ENCODE measurements around the gene TDRD1. TPM values are rescaled to one million over a fixed set of nuclear protein-coding genes. Genes with fewer than 3 reads are reported as not detected.
A peak's percentile ranks its signal among the peaks of the same experiment; 100 is the strongest.
"Not testable (repeated sequence)": the region's sequence is repeated elsewhere in the genome, so short reads cannot be mapped to it uniquely, and the experiment has no call there.

TDRD1 gene
- total and polyA plus RNA-seq, 8 donors, result 0.08 to 1.8 (median 0.65) TPM

GRCh38 chr10:114140036-114140435, 39.1 kb upstream of the TDRD1 start:
- Histone ChIP-seq H3K4me3 (no peak overlapping the region), H3K27me3 (no peaks in the 10 kb centered on the region), H3K27ac (no peak overlapping the region), H3K36me3 (peaks cover 0 to 36% (median under 1%) of the 10 kb centered on the region in 3 donors), H3K4me1 (no peaks in the 10 kb centered on the region), H3K9me3 (no peaks in the 10 kb centered on the region)
- intact Hi-C loops (cut with DNase I), result no loop called here
- DNase-seq, result no peak
- 83 to 86% methylated on average over 1 of the region's 1 CpG for WGBS, 2 donors
- no peak for TF ChIP-seq CTCF (IDR thresholded peaks at IDR 0.05)
- no peak for ATAC-seq
- FAIRE-seq, result no peak

- intact Hi-C loops (cut with DNase I); H3K27ac ChIP-seq; ATAC-seq; H3K4me1 ChIP-seq; FAIRE-seq; H3K4me3 ChIP-seq; H3K9me3 ChIP-seq; H3K27me3 ChIP-seq; DNase-seq: not testable (repeated sequence)
- peaks cover 0 to 35% (median 0%) of the 10 kb centered on the region in 3 donors for H3K36me3 ChIP-seq
- WGBS, 2 donors, result 94 to 98% methylated on average over 2 of the region's 2 CpGs
Measured at GRCh38 chr10:114140827-114141226, 38.3 kb upstream of the TDRD1 start.

DNA sequence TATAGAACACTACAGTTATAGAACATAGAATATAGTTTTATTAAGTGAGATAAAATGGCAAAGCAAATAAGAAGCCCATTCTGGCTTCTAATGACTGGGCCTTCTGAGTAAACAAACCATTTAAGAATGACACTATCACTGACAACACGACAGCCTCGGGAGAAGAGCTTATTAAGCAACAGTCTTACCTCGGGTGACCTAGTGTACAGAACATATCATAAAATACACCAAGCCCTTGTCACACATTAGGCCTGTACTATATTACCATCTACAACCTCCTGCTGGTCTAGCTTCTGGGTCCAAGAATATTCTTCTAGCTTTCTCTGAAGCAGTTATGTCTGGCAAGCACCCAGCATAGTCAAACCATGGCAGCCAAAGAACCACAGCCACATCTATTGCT, 37.1 kb upstream of the TDRD1 start:
- Histone ChIP-seq H3K27ac (no peak overlapping the region), H3K27me3 (no peaks in the 10 kb centered on the region), H3K4me1 (no peaks in the 10 kb centered on the region), H3K9me3 (no peaks in the 10 kb centered on the region), H3K4me3 (no peak overlapping the region), H3K36me3 (peaks cover 0 to 23% (median 0%) of the 10 kb centered on the region in 3 donors)
- WGBS, 2 donors, result 57 to 61% methylated on average over 3 of the region's 3 CpGs
- intact Hi-C loops (cut with DNase I), result no loop called here
- no peak for DNase-seq
- FAIRE-seq, result no peak
- ATAC-seq, result peak in 1 of 4 donors; percentile 39
- no peak for TF ChIP-seq CTCF (IDR thresholded peaks at IDR 0.05)

- intact Hi-C loops (cut with DNase I), result no loop called here
- H3K4me1 ChIP-seq, result no peaks in the 10 kb centered on the region
- ATAC-seq (no peak), DNase-seq (no peak), FAIRE-seq (no peak)
- no peaks in the 10 kb centered on the region for H3K27me3 ChIP-seq
- WGBS, 2 donors, result 90 to 100% methylated on average over 1 of the region's 1 CpG
- no peaks in the 10 kb centered on the region for H3K9me3 ChIP-seq
- no peak overlapping the region for H3K4me3 ChIP-seq
- TF ChIP-seq CTCF (IDR thresholded peaks at IDR 0.05), result no peak
- peaks cover 0 to 21% (median 3%) of the 10 kb centered on the region in 3 donors for H3K36me3 ChIP-seq
- no peak overlapping the region for H3K27ac ChIP-seq
Measured at GRCh38 chr10:114143160-114143559, 36.0 kb upstream of the TDRD1 start.

DNA sequence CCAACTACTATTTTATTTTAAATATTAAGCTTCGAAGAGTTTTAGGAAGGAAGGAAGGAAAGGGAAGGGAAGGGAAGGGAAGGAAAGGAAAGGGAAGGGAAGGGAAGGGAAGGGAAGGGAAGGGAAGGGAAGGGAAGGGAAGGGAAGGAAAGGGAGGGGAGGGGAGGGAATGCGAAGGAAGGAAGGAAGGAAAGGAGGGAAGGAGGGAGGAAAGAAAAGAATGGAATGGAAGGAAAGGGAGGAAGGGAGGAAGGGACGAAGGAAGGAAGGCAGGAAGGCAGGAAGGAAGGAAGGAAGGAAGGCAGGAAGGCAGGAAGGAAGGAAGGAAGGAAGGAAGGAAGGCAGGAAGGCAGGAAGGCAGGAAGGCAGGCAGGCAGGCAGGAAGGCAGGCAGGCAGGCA, 29.7 kb upstream of the TDRD1 start:
- ATAC-seq; H3K27me3 ChIP-seq; DNase-seq; H3K9me3 ChIP-seq; H3K4me3 ChIP-seq; intact Hi-C loops (cut with DNase I); FAIRE-seq; H3K4me1 ChIP-seq; H3K27ac ChIP-seq: not testable (repeated sequence)
- WGBS, 2 donors, result 72 to 96% methylated on average over 3 of the region's 3 CpGs
- H3K36me3 ChIP-seq, result peaks cover 0 to 31% (median 3%) of the 10 kb centered on the region in 3 donors

DNA sequence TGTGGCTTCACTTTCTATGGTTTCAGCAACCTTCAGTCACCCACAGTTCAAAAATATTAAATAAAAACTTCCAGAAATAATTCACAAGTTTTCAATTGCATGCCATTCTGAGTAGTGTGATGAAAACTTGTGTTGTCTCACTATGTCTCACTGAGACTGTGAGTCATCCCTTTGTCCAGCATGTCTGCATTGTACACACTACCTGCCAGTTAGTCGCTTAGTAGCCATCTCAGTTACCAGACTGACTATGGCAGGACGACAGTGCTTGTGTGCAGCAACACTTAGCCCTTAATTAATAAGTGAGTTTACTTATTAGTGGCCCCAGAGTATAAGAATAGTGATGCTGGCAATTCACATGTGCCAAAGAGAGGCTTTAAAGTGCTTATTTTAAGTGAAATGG, 27.7 kb upstream of the TDRD1 start:
- Histone ChIP-seq H3K36me3 (peaks cover 0 to 23% (median 3%) of the 10 kb centered on the region in 3 donors), H3K27ac (no peak overlapping the region), H3K27me3 (no peaks in the 10 kb centered on the region), H3K4me3 (no peak overlapping the region), H3K4me1 (no peaks in the 10 kb centered on the region), H3K9me3 (no peaks in the 10 kb centered on the region)
- peak in 3 of 4 donors; percentile 35 to 64 (median 46) for ATAC-seq
- no peak for FAIRE-seq
- intact Hi-C loops (cut with DNase I), result no loop called here
- DNase-seq, result no peak
- TF ChIP-seq CTCF (IDR thresholded peaks at IDR 0.05), result no peak
- WGBS, 2 donors, result 83 to 89% methylated on average over 2 of the region's 2 CpGs

Data from pancreas (tissue), 10 donors.